Activated T-cell treated with anti-CD3 and anti-CD28 coated beads, Interleukin-2, amount 50 U/mL, for 1 hour (primary cell): ENCODE measurements around the gene CRELD2.

Experiments
- DNase-seq: peaks from one replicate; pipeline ENCODE4 v3.0.0-alpha.2; 2020

Gene CRELD2

GRCh38 chr22:49917974-49918910, at the start of gene CRELD2, which contains the start of gene ALG12:
Gene CRELD2 (plus strand): TSS chr22:49918634. CDS start chr22:49918770, 136 bp downstream.
Gene ALG12 (minus strand): TSS chr22:49918438. CDS start chr22:49913765, 4,673 bp downstream.
- peak; percentile 95 for DNase-seq

GRCh38 chr22:49869086-49869830, 49.2 kb upstream of the CRELD2 start:
- DNase-seq, result no peak

DNA sequence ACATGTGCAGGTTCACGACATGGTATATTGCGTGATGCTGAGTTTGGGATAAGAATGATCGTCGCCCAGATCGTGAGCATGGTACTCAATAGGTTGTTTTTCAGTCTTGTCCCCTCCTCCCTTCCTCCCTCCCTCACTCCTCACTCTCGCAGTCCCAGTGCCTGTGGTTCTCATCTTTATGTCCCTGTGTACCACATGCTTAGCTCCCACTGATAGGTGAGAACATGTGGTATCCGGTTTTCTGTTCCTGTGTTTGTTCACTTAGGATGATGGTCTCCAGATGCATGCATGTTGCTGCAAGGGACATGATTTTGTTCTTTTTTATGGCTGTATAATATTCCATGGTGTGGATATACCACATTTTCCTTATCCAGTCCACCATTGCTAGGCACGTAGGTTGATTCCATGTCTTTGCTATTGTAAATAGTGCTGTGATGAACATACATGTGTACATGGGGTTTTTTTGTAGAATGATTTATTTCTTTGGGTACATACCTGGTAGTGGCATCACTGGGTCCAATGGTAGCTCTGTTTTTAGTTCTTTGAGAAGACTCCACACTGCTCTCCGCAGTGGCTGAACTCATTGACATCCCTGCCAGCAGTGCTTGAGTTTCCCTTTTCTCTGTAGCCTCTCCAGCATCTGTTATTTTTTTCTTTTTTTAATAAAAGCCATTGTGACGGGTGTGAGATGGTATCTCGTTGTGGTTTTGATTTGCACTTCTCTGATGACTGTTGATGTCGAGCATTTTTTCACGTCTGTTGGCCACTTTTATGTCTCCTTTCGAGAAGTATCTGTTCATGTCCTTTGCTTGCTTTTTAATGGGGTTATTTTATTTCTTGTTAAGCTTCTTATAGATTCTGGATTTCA, 48.4 kb upstream of the CRELD2 start:
- DNase-seq, result no peak

GRCh38 chr22:49871482-49871881, 47.0 kb upstream of the CRELD2 start:
- no peak for DNase-seq

GRCh38 chr22:49872347-49872746, 46.1 kb upstream of the CRELD2 start:
- no peak for DNase-seq

- DNase-seq, result no peak
These were observed 45.0 kb upstream of the CRELD2 start for GRCh38 chr22:49873228-49873940.

DNA sequence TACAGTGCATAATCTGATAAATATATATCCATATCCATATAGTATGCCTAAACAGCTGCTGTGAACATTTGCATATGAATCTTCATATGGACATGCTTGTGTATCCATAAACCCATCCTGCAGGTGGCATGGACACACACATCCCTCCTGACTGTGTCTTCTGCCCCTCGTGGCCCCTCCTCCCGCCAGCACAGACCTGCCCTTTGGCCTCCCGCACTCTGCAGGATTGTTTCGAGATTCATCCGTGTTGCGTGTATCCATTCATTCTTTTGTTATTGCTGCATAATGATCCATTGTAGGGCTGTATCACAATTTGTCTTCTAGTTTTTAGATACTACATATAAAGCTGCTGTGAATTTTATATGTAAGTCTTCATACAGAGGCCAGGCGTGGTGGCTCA, 40.8 kb upstream of the CRELD2 start:
- DNase-seq, result no peak

GRCh38 chr22:49878206-49878605, 40.2 kb upstream of the CRELD2 start:
- no peak for DNase-seq

DNA sequence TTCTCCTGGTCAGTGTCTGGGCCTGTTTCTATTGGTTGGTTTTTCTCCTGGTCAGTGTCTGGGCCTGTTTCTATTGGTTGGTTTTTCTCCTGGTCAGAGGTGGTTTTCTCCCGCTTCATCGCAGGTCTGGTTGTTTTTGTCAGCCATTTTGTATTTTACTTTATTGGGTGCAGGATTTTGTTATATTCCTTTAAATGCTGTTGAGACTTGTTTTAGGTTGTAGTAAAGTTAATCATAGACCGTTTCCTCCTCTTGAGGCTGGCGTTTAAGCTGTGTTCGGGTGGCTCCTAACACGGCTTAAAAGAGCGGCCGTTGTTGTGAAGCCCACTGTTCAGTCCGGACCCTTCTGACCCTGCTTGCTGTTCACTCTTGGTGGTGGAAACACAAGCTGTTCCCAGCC, 38.6 kb upstream of the CRELD2 start:
- DNase-seq, result no peak

- DNase-seq, result no peak
These were observed 38.2 kb upstream of the CRELD2 start for GRCh38 chr22:49880281-49880680.

GRCh38 chr22:49881856-49882255, 36.6 kb upstream of the CRELD2 start:
- no peak for DNase-seq

DNA sequence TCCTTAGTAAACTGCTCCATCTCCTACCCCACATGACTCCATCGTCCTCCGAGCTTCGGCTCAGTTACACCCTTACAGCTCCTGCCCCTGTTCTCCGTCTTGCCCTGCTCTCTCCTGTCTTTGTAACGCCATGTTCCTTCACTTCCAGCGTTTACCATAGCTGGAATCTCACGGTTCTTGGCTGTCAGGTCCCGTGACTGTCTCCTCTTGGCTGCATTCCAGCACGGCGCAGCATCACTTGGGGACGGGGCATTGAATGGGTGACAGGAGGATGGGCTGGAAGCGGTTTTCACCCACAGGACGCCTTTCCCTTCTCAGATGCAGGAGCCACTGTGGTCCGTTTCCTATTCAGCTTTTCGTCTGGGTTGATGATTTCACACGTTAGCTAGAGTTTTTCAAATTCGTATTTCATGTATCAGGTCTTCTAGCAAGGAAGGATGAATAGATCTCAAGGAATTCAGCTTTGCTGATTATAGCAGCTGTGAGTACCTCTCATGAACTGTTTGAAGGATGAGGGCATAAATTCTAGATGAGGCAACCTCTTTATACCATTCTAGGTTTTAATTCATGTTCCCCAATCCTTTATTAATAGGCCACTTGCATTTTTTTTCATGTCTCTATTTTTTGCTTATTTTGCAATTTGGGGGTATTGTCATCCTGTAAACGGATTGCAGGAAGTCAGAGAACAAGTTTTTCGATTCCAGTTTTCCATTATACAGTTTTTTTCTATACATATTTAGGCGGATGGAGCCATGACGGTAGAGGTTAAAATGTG, 35.7 kb upstream of the CRELD2 start:
- no peak for DNase-seq

- no peak for DNase-seq
These were observed 35.2 kb upstream of the CRELD2 start for GRCh38 chr22:49883294-49883640.

- no peak for DNase-seq
These were observed 34.4 kb upstream of the CRELD2 start for GRCh38 chr22:49884075-49884474.

GRCh38 chr22:49884503-49885260, 33.8 kb upstream of the CRELD2 start:
- no peak for DNase-seq

DNA sequence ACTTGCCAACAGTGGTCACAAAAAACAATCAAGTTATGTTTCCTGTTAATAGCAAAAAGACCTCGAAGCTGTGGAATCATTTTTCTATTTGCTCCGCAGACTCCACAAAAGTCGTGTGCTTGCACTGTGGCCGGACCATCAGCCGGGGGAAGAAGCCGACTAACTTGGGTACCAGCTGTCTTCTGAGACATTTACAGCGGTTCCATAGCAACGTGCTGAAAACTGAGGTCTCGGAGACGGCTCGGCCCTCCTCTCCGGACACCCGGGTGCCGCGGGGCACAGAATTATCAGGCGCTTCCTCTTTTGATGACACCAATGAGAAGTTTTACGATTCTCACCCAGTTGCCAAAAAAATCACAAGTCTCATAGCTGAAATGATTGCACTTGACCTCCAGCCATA, 33.2 kb upstream of the CRELD2 start:
- no peak for DNase-seq

DNA sequence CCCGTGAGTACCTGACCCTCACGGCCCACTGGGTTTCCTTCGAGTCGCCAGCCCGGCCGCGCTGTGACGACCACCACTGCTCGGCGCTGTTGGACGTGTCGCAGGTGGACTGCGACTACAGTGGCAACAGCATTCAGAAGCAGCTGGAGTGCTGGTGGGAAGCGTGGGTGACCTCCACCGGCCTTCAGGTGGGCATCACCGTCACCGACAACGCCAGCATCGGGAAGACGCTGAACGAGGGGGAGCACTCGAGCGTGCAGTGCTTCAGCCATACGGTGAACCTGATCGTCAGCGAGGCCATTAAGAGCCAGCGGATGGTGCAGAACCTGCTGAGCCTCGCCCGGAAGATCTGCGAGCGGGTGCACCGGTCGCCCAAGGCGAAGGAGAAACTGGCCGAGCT, 32.6 kb upstream of the CRELD2 start:
- DNase-seq, result no peak

- no peak for DNase-seq
These were observed 31.9 kb upstream of the CRELD2 start for GRCh38 chr22:49886346-49887063.

DNA sequence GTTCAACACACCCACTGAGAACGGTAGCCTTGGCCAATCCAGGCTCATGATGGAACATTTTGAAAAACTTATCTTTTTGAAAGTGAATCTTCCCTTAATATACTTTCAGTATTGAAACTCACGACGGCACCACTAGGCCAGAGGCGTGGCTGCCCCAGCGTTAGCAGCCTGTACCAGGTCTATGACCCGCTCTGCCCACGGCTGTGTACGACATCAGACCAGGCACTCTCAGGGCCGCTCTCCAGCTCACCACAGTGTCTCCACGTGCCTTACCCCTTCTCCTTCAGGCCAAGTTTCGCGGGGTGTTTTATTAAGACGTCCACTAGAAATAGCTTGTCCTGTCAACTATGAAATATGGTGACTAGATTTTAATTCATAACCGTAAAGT, 31.4 kb upstream of the CRELD2 start:
- DNase-seq, result no peak

- DNase-seq, result no peak
These were observed 30.7 kb upstream of the CRELD2 start for GRCh38 chr22:49887702-49888101.
